Measurements from ENCODE around the gene TCEA2.

Gene TCEA2

GRCh38 chr20:64062596-64063388 is at the start of gene TCEA2:
Gene TCEA2, plus strand, starts transcription at chr20:64063198. Its CDS starts 115 bp downstream, at chr20:64063313.
- H3K27me3 ChIP-seq: no peaks in the 10 kb centered on the region
- peak within 1 kb of the TSS; percentile 89 for H3K27ac ChIP-seq
- no peaks in the 10 kb centered on the region for H3K36me3 ChIP-seq
- peaks cover 10% of the 10 kb centered on the region for H4K20me1 ChIP-seq
- H3K4me2 ChIP-seq: peak within 1 kb of the TSS; percentile 99
- no peak for TF ChIP-seq Cebpa-rat (IDR thresholded peaks at IDR 0.05)
- H3K4me3 ChIP-seq: peak within 1 kb of the TSS; percentile 97
- H3K9ac ChIP-seq: peak within 1 kb of the TSS; percentile 89
- no peaks in the 10 kb centered on the region for H3K9me3 ChIP-seq
- peaks cover 63% of the 10 kb centered on the region for H3K4me1 ChIP-seq

DNA sequence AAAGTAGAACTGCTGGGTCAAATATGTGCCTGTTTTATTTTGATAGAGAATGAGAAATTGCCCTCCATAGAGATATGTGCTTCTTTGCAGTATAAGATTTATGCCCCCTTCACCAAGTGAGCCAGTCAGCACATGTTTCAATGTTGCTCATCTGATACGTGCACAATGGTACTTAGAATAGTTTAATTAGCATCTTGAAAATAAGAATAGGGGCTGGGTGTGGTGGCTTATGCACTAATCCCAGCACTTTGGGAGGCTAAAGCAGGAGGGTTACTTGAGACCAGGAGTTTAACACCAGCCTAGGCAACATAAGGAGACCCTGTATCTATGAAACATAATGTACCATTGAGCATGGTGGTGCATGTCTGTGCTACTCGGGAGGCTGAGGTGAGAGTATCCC is 47.4 kb upstream of the TCEA2 start:
- Histone ChIP-seq H3K4me3 (no peak overlapping the region), H3K36me3 (peaks cover 92% of the 10 kb centered on the region), H3K27ac (no peak overlapping the region), H3K4me2 (no peak overlapping the region), H3K9me3 (peaks cover 6% of the 10 kb centered on the region), H3K27me3 (no peaks in the 10 kb centered on the region), H3K4me1 (peaks cover 15% of the 10 kb centered on the region), H4K20me1 (peaks cover 24% of the 10 kb centered on the region), H3K9ac (no peak overlapping the region)
- TF ChIP-seq Cebpa-rat (IDR thresholded peaks at IDR 0.05): no peak

GRCh38 chr20:64021124-64021975 is 41.6 kb upstream of the TCEA2 start:
- peaks cover 51% of the 10 kb centered on the region for H4K20me1 ChIP-seq

GRCh38 chr20:64022671-64023360 is 40.2 kb upstream of the TCEA2 start:
- no peak for TF ChIP-seq Cebpa-rat (IDR thresholded peaks at IDR 0.05)
- Histone ChIP-seq H3K9ac (no peak overlapping the region), H3K27ac (no peak overlapping the region), H3K36me3 (peaks cover 100% of the 10 kb centered on the region), H4K20me1 (peaks cover 61% of the 10 kb centered on the region), H3K4me3 (no peak overlapping the region), H3K4me2 (no peak overlapping the region), H3K4me1 (no peaks in the 10 kb centered on the region), H3K27me3 (no peaks in the 10 kb centered on the region), H3K9me3 (no peaks in the 10 kb centered on the region)

More at GRCh38 chr20:64021124-64021975, 41.6 kb upstream of the TCEA2 start:
- Histone ChIP-seq H3K4me3 (no peak overlapping the region), H3K4me2 (no peak overlapping the region), H3K9ac (no peak overlapping the region), H3K27me3 (no peaks in the 10 kb centered on the region), H3K4me1 (no peaks in the 10 kb centered on the region), H3K9me3 (no peaks in the 10 kb centered on the region), H3K27ac (no peak overlapping the region), H3K36me3 (peaks cover 100% of the 10 kb centered on the region)
- TF ChIP-seq Cebpa-rat (IDR thresholded peaks at IDR 0.05): no peak

DNA sequence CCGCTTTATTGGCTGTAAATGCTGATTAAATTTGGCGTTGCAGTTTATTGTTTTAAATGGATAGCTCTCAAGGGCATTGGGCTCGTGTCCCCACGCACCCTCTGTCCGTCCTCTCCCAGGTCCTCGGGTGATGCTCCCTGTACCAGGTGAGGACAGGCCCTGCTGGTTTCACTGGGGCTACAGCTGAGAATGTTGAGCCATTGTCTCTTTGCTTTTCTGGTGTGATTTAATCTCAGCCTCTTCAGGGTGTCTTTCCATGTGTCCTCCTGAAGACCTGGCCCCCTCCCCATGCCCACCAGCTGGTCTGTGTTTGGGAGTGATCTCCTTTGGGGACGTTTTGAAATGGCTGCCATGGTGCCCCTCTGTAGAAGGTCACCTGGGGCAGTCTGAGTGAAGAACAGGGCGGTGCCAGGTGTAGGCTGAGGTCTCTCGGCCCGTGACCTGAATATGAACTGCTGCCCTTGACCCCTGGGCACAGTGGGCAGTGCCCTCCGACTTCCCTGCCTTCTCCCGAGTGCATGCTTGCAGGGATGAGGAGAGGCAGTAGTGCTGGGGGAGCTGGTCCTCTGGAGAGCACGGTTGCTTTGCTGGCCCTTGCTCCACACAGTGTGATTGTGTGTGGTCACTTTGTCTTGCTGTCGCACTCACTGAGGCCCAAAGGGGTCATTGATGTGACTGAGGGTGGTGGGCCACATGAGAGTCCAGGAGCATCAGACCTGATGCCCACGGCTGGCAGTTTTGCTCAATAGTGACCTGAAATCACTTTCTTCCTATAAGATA is 39.4 kb upstream of the TCEA2 start:
- no peak for TF ChIP-seq Cebpa-rat (IDR thresholded peaks at IDR 0.05)
- no peak overlapping the region for H3K4me3 ChIP-seq
- H3K27ac ChIP-seq: no peak overlapping the region
- no peaks in the 10 kb centered on the region for H3K9me3 ChIP-seq
- peaks cover 100% of the 10 kb centered on the region for H3K36me3 ChIP-seq
- peaks cover 69% of the 10 kb centered on the region for H4K20me1 ChIP-seq
- H3K4me1 ChIP-seq: no peaks in the 10 kb centered on the region
- H3K9ac ChIP-seq: 0 out of 2 replicates have a peak overlapping the region, but pooled peaks have one; percentile 4
- H3K27me3 ChIP-seq: no peaks in the 10 kb centered on the region
- H3K4me2 ChIP-seq: no peak overlapping the region

DNA sequence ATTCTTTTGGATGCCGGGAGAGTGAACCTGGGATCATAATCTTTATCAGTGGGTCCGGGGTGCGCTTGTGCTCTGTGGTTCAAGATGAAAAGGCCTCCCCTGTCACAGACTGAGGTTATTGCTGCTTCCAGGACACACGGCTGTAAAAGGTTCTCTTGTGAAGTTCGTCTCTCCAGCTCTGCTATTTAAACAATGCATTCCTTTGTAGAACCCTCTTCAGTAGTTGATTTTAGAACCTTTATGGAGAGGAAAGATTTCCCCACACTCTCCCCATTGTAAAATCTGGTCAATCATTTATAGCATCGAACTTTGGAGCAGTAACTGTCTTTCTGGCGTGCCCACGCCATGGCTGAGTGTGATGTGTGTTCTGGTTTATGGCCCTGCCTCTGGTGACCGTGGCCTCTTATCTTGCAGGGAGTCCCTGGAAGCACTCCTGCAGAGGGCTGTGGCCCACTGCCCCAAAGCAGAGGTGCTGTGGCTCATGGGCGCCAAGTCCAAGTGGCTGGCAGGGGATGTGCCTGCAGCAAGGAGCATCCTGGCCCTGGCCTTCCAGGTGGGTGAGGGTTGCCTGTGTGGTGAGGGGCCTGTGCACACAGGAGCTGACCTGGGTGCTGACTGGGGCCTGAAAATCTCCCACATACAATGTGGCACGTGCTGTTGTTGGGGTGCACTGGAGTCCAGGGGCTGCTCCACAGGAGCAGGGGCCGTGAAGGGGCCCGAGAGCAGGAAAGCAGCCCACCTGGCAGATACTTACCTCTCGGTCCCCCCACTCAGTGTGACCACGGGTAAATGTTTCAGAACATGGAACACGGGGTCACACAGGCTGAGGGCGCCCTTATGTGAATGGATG is 38.6 kb upstream of the TCEA2 start:
- Histone ChIP-seq H3K27ac (no peak overlapping the region), H3K4me3 (no peak overlapping the region), H3K9me3 (no peaks in the 10 kb centered on the region), H3K36me3 (peaks cover 100% of the 10 kb centered on the region), H3K27me3 (no peaks in the 10 kb centered on the region), H3K4me1 (no peaks in the 10 kb centered on the region), H3K4me2 (no peak overlapping the region), H3K9ac (0 out of 2 replicates have a peak overlapping the region, but pooled peaks have one; percentile 4), H4K20me1 (peaks cover 76% of the 10 kb centered on the region)
- TF ChIP-seq Cebpa-rat (IDR thresholded peaks at IDR 0.05): no peak

DNA sequence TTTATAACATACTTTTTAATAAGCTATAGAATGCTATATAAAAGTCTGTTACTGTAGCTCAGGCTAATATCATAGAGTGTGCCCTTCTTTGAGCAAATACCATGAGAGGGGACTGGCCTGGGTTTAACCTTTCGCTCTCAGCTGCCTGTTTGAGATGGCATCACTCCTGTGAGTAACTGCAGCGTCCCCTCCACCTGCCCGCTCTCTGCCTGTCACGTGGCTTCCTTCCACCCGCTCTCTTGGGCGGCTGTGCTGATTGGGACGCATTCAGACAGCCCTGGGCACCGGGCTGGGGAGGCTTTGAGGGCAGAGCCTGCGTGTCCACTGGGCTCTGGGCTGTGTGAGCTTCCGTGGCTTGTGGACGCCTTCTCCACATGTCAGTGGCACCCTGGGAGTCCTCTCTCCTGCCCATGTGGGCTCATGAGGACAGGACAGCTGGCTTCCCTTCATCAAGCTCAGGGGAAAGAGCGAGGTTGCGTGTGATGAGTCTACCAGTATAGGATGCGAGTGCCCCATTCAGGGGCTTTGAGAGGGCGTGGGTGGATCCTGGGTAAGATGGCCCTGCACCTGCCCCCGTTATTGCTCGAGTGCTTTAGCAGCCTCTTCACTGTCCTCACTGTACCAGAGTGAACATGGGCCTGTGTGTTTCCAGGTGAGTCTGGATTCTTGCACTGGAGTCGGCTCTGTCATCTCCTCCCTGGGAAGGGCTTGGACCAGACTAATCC is 37.7 kb upstream of the TCEA2 start:
- no peak overlapping the region for H3K4me3 ChIP-seq
- peaks cover 78% of the 10 kb centered on the region for H4K20me1 ChIP-seq
- H3K4me1 ChIP-seq: no peaks in the 10 kb centered on the region
- H3K27ac ChIP-seq: no peak overlapping the region
- no peak overlapping the region for H3K4me2 ChIP-seq
- peaks cover 100% of the 10 kb centered on the region for H3K36me3 ChIP-seq
- H3K27me3 ChIP-seq: no peaks in the 10 kb centered on the region
- TF ChIP-seq Cebpa-rat (IDR thresholded peaks at IDR 0.05): no peak
- H3K9ac ChIP-seq: no peak overlapping the region
- H3K9me3 ChIP-seq: no peaks in the 10 kb centered on the region

DNA sequence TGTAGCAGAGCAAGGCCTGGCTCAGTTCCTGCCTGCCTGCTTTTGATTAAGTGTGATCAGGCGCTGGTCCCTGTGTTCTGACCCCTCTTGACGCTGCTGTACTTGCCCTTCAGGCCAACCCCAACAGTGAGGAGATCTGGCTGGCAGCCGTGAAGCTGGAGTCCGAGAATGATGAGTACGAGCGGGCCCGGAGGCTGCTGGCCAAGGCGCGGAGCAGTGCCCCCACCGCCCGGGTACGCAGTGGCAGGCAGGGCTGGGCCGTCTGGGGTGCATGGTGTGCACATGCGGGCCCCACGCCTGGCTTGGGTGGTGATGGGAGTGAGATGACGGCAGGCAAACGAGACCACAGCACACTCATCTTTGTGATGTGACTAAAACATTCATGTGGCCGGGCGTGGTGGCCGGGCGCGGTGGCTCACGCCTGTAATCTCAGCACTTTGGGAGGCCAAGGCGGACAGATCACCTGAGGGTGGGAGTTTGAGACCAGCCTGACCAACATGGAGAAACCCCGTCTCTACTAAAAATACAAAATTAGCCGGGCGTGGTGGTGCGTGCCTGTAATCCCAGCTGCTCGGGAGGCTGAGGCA is 37.1 kb upstream of the TCEA2 start:
- no peak overlapping the region for H3K27ac ChIP-seq
- H3K4me2 ChIP-seq: no peak overlapping the region
- H3K9me3 ChIP-seq: no peaks in the 10 kb centered on the region
- no peaks in the 10 kb centered on the region for H3K27me3 ChIP-seq
- no peak for TF ChIP-seq Cebpa-rat (IDR thresholded peaks at IDR 0.05)
- peaks cover 82% of the 10 kb centered on the region for H4K20me1 ChIP-seq
- H3K9ac ChIP-seq: no peak overlapping the region
- peaks cover 100% of the 10 kb centered on the region for H3K36me3 ChIP-seq
- no peak overlapping the region for H3K4me3 ChIP-seq
- no peaks in the 10 kb centered on the region for H3K4me1 ChIP-seq
